ENCODE measurements around the gene VAMP2.

VAMP2 gene

DNA sequence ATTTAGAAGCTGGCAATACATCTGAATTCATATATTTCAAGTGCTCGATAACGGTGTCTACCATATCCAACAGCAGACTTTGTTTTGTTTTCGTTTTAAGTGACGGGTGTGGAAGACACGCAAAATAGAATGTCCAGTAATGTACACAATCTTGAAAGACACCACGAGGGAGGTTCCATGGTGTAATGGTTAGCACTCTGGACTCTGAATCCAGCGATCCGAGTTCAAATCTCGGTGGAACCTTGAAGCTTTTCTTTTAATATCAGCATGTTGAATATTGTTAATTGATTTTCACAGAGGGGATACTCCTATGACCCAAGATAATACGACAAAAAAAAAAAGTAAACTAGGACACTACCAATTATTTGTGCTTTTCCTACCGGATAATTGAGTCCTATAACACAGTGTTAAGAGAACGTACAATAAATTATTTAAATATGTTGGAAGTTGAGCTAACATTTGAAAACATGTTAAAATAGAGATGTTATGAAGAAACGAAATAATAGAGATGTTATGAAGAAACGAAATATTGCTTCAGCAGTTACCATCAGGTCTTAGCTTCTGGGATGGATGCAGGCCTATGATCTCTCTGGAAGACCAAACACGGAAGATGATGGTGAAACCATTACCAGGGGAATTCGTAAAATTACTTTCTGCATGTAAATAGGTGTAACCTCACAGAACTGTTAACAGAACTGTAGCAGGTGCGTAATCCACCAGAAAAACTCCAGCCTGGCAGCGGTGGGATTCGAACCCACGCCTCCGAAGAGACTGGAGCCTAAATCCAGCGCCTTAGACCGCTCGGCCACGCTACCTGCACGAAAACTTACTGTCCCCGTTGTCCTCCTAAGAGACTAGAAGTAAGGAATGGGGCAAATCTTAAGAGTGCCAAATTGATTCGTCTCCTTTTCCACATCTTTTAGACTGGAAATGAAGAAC lies 42.9 kb downstream of the VAMP2 start:
- no peak for DNase-seq (ENCODE audit: insufficient read length, low spot score)
- peak; percentile 81 for FAIRE-seq
- TF ChIP-seq, protein P1, sequence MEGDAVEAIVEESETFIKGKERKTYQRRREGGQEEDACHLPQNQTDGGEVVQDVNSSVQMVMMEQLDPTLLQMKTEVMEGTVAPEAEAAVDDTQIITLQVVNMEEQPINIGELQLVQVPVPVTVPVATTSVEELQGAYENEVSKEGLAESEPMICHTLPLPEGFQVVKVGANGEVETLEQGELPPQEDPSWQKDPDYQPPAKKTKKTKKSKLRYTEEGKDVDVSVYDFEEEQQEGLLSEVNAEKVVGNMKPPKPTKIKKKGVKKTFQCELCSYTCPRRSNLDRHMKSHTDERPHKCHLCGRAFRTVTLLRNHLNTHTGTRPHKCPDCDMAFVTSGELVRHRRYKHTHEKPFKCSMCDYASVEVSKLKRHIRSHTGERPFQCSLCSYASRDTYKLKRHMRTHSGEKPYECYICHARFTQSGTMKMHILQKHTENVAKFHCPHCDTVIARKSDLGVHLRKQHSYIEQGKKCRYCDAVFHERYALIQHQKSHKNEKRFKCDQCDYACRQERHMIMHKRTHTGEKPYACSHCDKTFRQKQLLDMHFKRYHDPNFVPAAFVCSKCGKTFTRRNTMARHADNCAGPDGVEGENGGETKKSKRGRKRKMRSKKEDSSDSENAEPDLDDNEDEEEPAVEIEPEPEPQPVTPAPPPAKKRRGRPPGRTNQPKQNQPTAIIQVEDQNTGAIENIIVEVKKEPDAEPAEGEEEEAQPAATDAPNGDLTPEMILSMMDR (IDR thresholded peaks at IDR 0.05; ENCODE audit: insufficient read depth, missing control alignments), result no peak

DNA sequence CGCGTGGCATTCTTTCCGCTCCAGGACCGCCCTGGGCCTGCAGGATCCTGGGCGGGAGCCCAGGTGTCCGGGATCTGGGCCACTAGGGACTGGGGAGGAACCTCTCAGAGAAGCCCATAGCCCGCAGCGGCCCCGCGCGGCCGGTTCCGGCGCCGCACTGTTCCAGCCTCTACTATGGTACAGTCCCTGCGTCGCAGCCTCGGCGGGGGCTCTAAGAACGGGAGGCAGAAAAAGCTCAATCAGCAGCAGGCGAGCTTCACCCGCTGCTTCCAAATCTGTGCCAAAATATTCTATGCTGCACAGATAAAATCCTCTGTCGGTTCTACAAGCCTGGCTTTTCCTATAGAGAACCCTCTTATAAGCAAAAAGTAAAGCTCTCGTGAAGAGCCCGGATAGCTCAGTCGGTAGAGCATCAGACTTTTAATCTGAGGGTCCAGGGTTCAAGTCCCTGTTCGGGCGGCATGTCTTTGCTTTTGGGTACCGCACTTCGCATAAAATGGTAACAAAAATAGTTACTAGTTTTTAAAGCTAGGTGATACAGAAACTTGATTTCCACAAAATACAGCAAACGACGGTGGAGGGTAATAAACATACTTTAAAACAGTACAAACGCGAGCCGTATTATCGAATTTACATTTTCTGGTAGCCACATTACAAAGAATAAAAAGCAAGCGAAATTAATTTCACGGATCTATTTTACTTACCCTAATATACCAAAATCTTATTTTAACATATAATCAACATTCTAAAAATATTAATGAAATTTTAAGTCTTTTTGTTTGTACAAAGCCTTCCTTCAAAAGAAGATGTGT lies 43.8 kb downstream of the VAMP2 start:
- TF ChIP-seq, protein P1 (IDR thresholded peaks at IDR 0.05; ENCODE audit: insufficient read depth, missing control alignments), result peak; percentile 35
- DNase-seq (ENCODE audit: insufficient read length, low spot score) (peak; percentile 75), FAIRE-seq (no peak)

DNA sequence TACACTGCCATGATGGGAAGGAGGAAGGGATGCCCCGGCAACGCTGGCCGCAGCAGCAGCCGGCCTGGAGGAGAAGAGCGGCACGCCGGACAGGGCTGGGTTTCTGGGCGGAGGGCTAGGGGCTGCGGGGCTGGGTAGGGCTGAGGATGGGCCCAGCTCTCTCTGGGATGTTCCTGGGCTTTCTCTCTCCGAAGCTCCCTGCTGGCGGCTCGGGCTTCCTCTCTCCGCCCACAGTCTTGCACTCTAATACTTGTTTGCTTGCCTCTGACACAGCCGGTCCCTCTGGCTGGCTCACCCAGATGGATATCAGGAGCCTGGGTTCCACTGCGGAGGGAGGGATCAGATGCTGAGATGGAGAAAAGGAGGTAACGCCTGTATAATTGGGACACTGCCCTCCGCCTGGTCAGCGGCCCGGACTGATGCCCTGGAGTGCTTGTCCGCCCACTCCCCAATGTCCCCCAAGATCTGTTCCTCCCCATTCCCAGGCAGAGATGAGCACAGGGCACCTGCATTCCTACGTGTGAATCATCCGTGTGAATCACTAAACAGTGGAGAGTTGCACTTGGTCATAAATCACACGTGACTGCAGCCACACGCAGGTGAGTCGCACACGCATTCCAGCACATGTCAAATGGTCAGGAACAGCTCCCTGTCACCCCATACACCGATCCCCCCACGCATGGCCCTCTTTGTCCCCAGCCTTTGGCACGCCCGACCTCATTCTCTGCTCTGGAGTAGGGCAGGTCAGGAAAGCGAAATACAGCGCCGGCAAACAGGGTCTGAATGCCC lies 44.6 kb downstream of the VAMP2 start, which contains the start of gene ALOXE3:
TSS of gene ALOXE3 (minus strand) at position 535 of the 789 bp plus-strand sequence. CDS start at position 11, 524 bp downstream.
- no peak for FAIRE-seq
- TF ChIP-seq, protein P1 (IDR thresholded peaks at IDR 0.05; ENCODE audit: insufficient read depth, missing control alignments), result no peak
- no peak for DNase-seq (ENCODE audit: insufficient read length, low spot score)

DNA sequence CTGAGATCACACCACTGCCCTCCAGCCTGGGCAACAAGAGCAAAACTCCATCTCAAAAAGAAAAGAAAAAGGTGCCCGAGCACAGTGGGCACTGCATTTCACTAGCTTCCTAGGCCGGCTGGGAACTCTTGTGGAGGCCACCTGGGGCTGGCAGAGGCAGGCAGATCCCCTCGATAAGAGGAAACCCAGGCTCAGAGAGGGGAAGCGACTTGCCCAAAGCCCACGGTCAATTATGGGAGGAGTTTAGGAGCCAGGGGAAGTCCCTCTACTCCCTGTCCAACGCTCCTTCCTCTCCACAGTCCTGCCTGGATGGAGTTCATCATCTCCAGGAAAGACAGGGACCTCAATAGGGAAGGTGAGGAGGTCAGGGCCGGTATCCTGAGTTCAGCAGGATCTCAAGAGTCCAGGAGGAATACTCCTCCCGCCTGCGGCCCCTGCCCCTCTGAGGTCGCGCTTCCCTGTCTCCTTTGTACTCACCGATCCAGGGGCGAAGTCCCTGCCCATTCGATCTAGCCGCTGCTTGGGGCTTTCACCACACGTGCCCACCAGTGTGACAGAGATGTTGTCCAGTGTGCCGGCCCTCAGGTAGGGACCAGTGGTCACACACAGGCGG lies 45.3 kb downstream of the VAMP2 start:
- TF ChIP-seq, protein P1 (IDR thresholded peaks at IDR 0.05; ENCODE audit: insufficient read depth, missing control alignments), result no peak
- no peak for DNase-seq (ENCODE audit: insufficient read length, low spot score)
- no peak for FAIRE-seq

DNA sequence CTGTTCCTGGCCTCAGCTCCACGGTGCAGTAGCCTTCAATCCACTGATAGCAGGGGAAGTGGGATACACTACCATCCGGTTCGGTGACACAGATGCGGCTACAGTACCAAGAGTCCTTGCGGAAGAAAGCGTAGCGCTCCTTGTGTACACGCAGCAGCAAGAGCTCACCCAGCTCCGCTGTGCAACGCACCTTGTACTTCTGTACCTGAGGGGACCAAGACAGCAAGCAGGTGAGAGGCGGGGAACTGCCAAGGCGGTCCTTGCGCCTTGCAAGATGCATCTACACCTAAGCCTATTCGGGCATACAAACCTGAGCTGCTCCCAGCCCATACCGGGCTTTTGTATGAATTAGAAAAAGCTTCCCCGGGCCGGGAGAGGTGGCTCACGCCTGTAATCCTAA lies 46.0 kb downstream of the VAMP2 start:
- FAIRE-seq, result no peak
- TF ChIP-seq, protein P1 (IDR thresholded peaks at IDR 0.05; ENCODE audit: insufficient read depth, missing control alignments), result no peak
- no peak for DNase-seq (ENCODE audit: insufficient read length, low spot score)

DNA sequence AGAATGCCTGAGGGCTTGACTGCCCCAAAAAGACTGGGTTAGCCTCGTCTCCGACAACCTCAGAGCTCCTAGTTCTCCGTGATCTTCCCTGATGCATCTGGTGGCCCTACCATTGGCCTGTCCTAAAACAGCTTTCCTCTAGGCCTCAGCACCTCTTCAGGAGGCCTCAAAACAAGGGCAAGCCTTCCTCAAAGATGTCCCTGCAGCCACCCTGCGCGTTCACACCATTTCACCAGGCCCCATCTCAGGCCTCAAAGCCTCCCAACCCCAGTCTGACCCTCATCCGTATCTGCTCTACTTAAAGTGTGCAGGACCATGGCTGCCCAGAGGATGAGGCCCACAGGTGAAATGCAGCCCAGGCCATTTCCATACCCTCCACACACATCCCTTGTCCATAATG lies 51.8 kb downstream of the VAMP2 start:
- no peak for DNase-seq (ENCODE audit: insufficient read length, low spot score)
- TF ChIP-seq, protein P1 (IDR thresholded peaks at IDR 0.05; ENCODE audit: insufficient read depth, missing control alignments), result no peak
- FAIRE-seq, result no peak

All from D721Med (cell line).